Measurements from ENCODE around the gene EPHB1.

DNA sequence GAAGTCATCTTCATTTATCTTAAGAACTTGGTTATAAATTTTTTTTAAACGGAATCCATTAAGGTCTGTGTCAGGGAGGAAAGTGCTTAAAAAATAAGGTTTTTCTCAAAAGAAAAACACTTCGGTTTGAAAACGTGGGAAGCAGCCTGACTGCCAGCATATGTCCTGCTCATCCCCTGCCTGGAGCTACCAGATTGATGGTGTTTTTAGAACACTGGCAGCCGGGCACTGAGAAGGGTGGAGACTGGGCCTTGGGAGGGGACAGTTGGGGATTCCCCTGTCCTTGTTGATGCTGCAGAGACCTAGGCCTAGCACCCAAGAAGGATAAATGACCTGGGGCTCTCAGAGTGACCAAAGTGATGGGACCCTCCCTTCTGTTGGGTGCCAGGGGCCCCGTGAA is 296.9 kb downstream of the EPHB1 start:
- TF ChIP-seq, protein P1, sequence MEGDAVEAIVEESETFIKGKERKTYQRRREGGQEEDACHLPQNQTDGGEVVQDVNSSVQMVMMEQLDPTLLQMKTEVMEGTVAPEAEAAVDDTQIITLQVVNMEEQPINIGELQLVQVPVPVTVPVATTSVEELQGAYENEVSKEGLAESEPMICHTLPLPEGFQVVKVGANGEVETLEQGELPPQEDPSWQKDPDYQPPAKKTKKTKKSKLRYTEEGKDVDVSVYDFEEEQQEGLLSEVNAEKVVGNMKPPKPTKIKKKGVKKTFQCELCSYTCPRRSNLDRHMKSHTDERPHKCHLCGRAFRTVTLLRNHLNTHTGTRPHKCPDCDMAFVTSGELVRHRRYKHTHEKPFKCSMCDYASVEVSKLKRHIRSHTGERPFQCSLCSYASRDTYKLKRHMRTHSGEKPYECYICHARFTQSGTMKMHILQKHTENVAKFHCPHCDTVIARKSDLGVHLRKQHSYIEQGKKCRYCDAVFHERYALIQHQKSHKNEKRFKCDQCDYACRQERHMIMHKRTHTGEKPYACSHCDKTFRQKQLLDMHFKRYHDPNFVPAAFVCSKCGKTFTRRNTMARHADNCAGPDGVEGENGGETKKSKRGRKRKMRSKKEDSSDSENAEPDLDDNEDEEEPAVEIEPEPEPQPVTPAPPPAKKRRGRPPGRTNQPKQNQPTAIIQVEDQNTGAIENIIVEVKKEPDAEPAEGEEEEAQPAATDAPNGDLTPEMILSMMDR (conservative IDR thresholded peaks at IDR 0.05): no peak
- no peak for TF ChIP-seq ZFX (IDR thresholded peaks at IDR 0.05)

Measured in C4-2B (cell line).